K562 (cell line): ENCODE data around the gene KLF2. TPM values are rescaled to one million over a fixed set of nuclear protein-coding genes. Genes with fewer than 3 reads are reported as not detected.

Experiments used
- ATAC-seq: fragments of 200-7000 bp; cut with Tn5 transposase; 3 replicates; pipeline ENCODE4 v1.9.1; 2020; ENCODE audit warnings: moderate library complexity
- BruUV-seq: library from RNA; stranded (reverse); fragments of 400-500 nt; replicated peaks from 2 replicates; lab custom pipeline; 2021; lab: Mats Ljungman, UMichigan
- CTCF ChIA-PET: fragments of 300-600 bp; formaldehyde crosslinking; extraction: SDS; loops from one replicate; lab custom pipeline; 2021; ENCODE audit warnings: low intra/inter-chr PET ratio; lab: Yijun Ruan, JAX
- POLR2A ChIA-PET: fragments of 300-600, 350-650 bp; sonication (Branson Sonifier 250); formaldehyde crosslinking; extraction: SDS; loops from one replicate; lab custom pipeline; 2021; ENCODE audit warnings: antibody characterized with exemption, inconsistent platforms; lab: Yijun Ruan, JAX
- DNase-seq, 4 experiments: peaks; one replicate each; pipeline versions ENCODE4 v3.0.0 to v3.0.0-alpha.2; 2011 to 2018; ENCODE audit warnings: low spot score in 3 of 4, mixed read lengths in 3 of 4; ENCODE audit errors: extremely low read depth in 1 of 4
- FAIRE-seq: peaks from 2 replicates; lab custom pipeline; 2011; peaks lifted over from hg19 to GRCh38; lab: Jason Lieb, UNC
- H2AFZ ChIP-seq: 2 replicates; pipeline ENCODE4 v1.6.0; 2011; ENCODE audit warnings: low read depth, low read length, control low read depth, inconsistent platforms
- H3K27ac ChIP-seq: fragments of 200-600 bp; 3 replicates; pipeline ENCODE4 v1.8.0; 2011; ENCODE audit warnings: low read depth, mild to moderate bottlenecking, control low read depth, inconsistent platforms, low read length, moderate library complexity, mixed read lengths; ENCODE audit errors: extremely low read depth
- H3K27me3 ChIP-seq, 2 experiments: fragments of 300-600 bp in 1 of 2; 2 replicates in 1 of 2; 3 replicates in 1 of 2; pipeline versions ENCODE4 v1.6.0 to v1.8.0; 2011; ENCODE audit warnings: inconsistent platforms in 2 of 2, low read length in 2 of 2, mild to moderate bottlenecking in 1 of 2, mixed read lengths in 1 of 2, moderate library complexity in 1 of 2; ENCODE audit not compliant: control insufficient read depth in 2 of 2, insufficient read depth in 2 of 2
- H3K36me3 ChIP-seq: fragments of 300-600 bp; 3 replicates; pipeline ENCODE4 v1.8.0; 2011; ENCODE audit warnings: mild to moderate bottlenecking, low read length, inconsistent platforms; ENCODE audit not compliant: control insufficient read depth, insufficient read depth
- H3K4me1 ChIP-seq, 2 experiments: fragments of 200-600 bp in 1 of 2; replicated peaks in 1 of 2; 2 replicates in 1 of 2; 3 replicates in 1 of 2; pipeline versions ENCODE4 v1.5.1 to v1.8.0; 2011; ENCODE audit warnings: inconsistent platforms in 2 of 2, low read length in 2 of 2, mild to moderate bottlenecking in 1 of 2, mixed read lengths in 1 of 2, moderate library complexity in 1 of 2; ENCODE audit not compliant: control insufficient read depth in 2 of 2, insufficient read depth in 2 of 2
- H3K4me2 ChIP-seq: 2 replicates; pipeline ENCODE4 v1.6.1; 2011; ENCODE audit warnings: low read length, control low read depth, inconsistent platforms, mixed read lengths; ENCODE audit not compliant: insufficient read depth
- H3K4me3 ChIP-seq: fragments of 200-600 bp; sonication (generic), shearing (Covaris generic); 2 replicates; pipeline ENCODE4 v1.5.1; 2016; ENCODE audit warnings: control low read depth, inconsistent platforms
- H3K79me2 ChIP-seq: fragments of 200-600 bp; 3 replicates; pipeline ENCODE4 v1.8.0; 2011; ENCODE audit warnings: low read length, inconsistent platforms; ENCODE audit not compliant: control insufficient read depth, insufficient read depth
- H3K9ac ChIP-seq, 2 experiments: 2 replicates each; pipeline versions ENCODE4 v1.6.0 to v1.6.1; 2011; ENCODE audit warnings: low read depth in 2 of 2, low read length in 2 of 2, control low read depth in 1 of 2, inconsistent platforms in 1 of 2, mild to moderate bottlenecking in 1 of 2, mixed read lengths in 1 of 2; ENCODE audit not compliant: insufficient read depth in 1 of 2
- H3K9me1 ChIP-seq: one replicate; pipeline ENCODE4 v1.6.0; 2011; ENCODE audit warnings: inconsistent platforms, mild to moderate bottlenecking, low read length, moderate library complexity; ENCODE audit not compliant: control insufficient read depth, insufficient read depth
- H3K9me3 ChIP-seq: replicated peaks from 2 replicates; pipeline ENCODE4 v1.5.1; 2011; ENCODE audit warnings: low read depth, low read length, inconsistent platforms; ENCODE audit not compliant: control insufficient read depth, insufficient read depth
- H4K20me1 ChIP-seq: replicated peaks from 2 replicates; pipeline ENCODE4 v1.6.1; 2011; ENCODE audit warnings: low read length, inconsistent platforms, mixed read lengths; ENCODE audit not compliant: control insufficient read depth, insufficient read depth
- DMBX1 ChIP-seq: fragments of 250-450 bp; sonication (Bioruptor Pico); IDR thresholded peaks from 2 replicates; pipeline ENCODE4 v1.8.0; 2022; ENCODE audit warnings: inconsistent platforms, mild to moderate bottlenecking, moderate library complexity, borderline replicate concordance
- FOSL1 ChIP-seq: fragments of 200-800 bp; sonication (Bioruptor generic); conservative IDR thresholded peaks from 2 replicates; pipeline ENCODE4 v1.6.1; 2016; ENCODE audit warnings: missing genetic modification characterization, missing compliant biosample characterization
- JUND ChIP-seq, 2 experiments: IDR thresholded peaks; 2 replicates in 1 of 2; 3 replicates in 1 of 2; pipeline ENCODE4 v1.6.1; 2011; ENCODE audit warnings: borderline replicate concordance in 2 of 2, low read depth in 2 of 2, low read length in 2 of 2, improper control_type of control experiment in 1 of 2, missing biosample characterization in 1 of 2, missing genetic modification characterization in 1 of 2, missing genetic modification reagents in 1 of 2
- MTA2 ChIP-seq: fragments of 450-650 bp; IDR thresholded peaks from 2 replicates; pipeline ENCODE4 v1.6.1; 2016; ENCODE audit warnings: low read depth
- PCBP2 ChIP-seq: fragments of 200-400 bp; formaldehyde crosslinking; IDR thresholded peaks from 2 replicates; pipeline ENCODE4 v1.6.1; 2018; ENCODE audit warnings: low read length, low read depth, mild to moderate bottlenecking, moderate library complexity; ENCODE audit not compliant: poor library complexity, severe bottlenecking
- ZNF586 ChIP-seq: fragments of 450-650 bp; formaldehyde crosslinking; conservative IDR thresholded peaks from 2 replicates; pipeline ENCODE4 v1.4.0; 2020; ENCODE audit warnings: mild to moderate bottlenecking, moderate library complexity
- ZNF707 ChIP-seq: fragments of 250-450 bp; sonication (Bioruptor Pico); conservative IDR thresholded peaks from 2 replicates; pipeline ENCODE4 v1.8.0; 2022; ENCODE audit warnings: inconsistent platforms, mild to moderate bottlenecking, moderate library complexity
- WGBS: fragments of 100-300 bp; shearing (Covaris generic); methylation state at CpG from one replicate; pipeline ENCODE4 v1.1.6; 2016; ENCODE audit warnings: low coverage, mixed read lengths; ENCODE audit not compliant: insufficient coverage; ENCODE audit errors: missing lambda C conversion rate; 5-methylcytosine and 5-hydroxymethylcytosine counted together
- in situ Hi-C: fragments of 300-500 bp; cut with MboI; formaldehyde crosslinking; loops from 4 replicates; pipeline ENCODE4 v1.15.0; 2018; ENCODE audit warnings: inconsistent platforms, mixed read lengths
- intact Hi-C: fragments of 100-400 bp; cut with micrococcal nuclease; formaldehyde crosslinking; loops from 2 replicates; pipeline ENCODE4 v1.14.2; 2022
- polyA plus RNA-seq, 8 experiments: library from polyadenylated mRNA; depleted of rRNA in 4 of 8; stranded (reverse) in 5 of 8; unstranded in 3 of 8; fragments of >200 nt; fragmentation: Nextera tagmentation in 2 of 8; fragmentation: Illumina TruSeq in 1 of 8; extraction: Ambion mirVana in 2 of 8; extraction: Trizol in 1 of 8; gene quantifications; 2 replicates each; pipeline versions ENCODE4 v1.2.1 to v1.2.3, GENCODE V29; 2011 to 2014; ENCODE audit warnings: inconsistent platforms in 1 of 8, missing spikeins in 1 of 8
- total RNA-seq, 7 experiments: library from RNA; depleted of rRNA in 6 of 7; stranded (reverse); fragments of >200 nt in 6 of 7; fragmentation: Illumina TruSeq in 2 of 7; extraction: Trizol in 2 of 7; gene quantifications; 2 replicates each; pipeline versions ENCODE4 v1.2.1 to v1.2.3, GENCODE V29; 2011 to 2021; ENCODE audit warnings: low replicate concordance in 1 of 7
- TF ChIP-seq, protein P1 (sequence below): IDR thresholded peaks from 2 replicates; pipeline ENCODE4 v1.6.1; 2011; ENCODE audit warnings: borderline replicate concordance, low read depth, mild to moderate bottlenecking, moderate library complexity, low read length; ENCODE audit not compliant: insufficient read depth, poor library complexity, severe bottlenecking
- TF ChIP-seq, protein P2 (sequence below): fragments of 450-650 bp; IDR thresholded peaks from 2 replicates; pipeline ENCODE4 v1.6.1; 2016; ENCODE audit warnings: missing biosample characterization, missing genetic modification characterization
- TF ChIP-seq, protein P3 (sequence below): fragments of 450-650 bp; IDR thresholded peaks from 2 replicates; pipeline ENCODE4 v1.6.1; 2018; ENCODE audit not compliant: partially characterized antibody

KLF2 gene
- total and polyA plus RNA-seq, 9 of the 15 experiments (the other 6 are each of a cell fraction or from before 2014, with no cell fraction given), result 0.07 to 0.71 TPM; not detected in 7

DNA sequence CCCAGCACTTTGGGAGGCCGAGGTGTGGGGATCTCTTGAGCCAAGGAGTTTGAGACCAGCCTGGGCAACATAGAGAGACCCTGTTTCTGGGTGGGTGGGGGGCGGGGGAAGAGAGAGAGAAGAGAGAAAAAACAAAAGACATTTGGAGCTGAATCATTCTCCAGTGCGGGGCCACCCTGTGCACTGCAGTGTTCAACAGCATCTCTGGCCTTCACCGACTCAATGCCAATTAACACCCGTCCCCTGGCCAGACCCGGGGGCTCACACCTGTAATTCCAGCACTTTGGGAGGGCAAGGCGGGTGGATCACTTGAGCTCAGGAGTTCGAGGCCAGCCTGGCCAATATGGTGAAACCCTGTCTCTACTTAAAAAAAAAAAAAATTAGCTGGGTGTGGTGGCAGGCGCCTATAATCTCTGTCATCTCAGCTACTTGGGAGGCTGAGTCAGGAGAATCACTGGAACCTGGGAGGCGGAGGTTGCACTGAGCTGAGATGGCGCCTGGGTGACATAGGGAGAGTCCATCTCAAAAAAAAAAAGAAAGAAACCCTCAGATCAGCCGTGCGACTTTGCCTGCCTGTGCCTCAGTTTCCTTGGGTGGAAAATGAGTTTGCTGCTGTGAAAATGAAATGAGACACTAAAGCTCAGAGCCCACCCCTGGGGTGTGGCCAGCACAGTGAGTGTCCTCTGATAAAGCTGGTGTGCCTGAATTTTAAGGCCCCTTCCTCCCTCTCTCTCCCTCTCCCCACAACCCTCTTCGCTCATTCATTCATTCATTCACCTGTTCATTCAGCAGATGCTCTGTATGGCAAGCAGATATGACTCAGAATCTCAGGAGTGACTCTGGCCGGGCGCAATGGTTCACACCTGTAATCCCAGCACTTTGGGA, 6.4 kb downstream of the KLF2 start (continued):
- TF ChIP-seq, protein P1, sequence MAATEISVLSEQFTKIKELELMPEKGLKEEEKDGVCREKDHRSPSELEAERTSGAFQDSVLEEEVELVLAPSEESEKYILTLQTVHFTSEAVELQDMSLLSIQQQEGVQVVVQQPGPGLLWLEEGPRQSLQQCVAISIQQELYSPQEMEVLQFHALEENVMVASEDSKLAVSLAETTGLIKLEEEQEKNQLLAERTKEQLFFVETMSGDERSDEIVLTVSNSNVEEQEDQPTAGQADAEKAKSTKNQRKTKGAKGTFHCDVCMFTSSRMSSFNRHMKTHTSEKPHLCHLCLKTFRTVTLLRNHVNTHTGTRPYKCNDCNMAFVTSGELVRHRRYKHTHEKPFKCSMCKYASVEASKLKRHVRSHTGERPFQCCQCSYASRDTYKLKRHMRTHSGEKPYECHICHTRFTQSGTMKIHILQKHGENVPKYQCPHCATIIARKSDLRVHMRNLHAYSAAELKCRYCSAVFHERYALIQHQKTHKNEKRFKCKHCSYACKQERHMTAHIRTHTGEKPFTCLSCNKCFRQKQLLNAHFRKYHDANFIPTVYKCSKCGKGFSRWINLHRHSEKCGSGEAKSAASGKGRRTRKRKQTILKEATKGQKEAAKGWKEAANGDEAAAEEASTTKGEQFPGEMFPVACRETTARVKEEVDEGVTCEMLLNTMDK, result no peak
- TF ChIP-seq ZNF586 (no peak), FOSL1 (peak; percentile 32; the same call in 1 of the 2 replicates), JUND (IDR thresholded peaks at IDR 0.05; ENCODE audit: borderline replicate concordance, low read depth, low read length) (no peak), JUND (tag; IDR thresholded peaks at IDR 0.05; ENCODE audit: borderline replicate concordance, low read depth, low read length) (0 out of 3 replicates have a peak, but pooled peaks have one; percentile 5)

DNA sequence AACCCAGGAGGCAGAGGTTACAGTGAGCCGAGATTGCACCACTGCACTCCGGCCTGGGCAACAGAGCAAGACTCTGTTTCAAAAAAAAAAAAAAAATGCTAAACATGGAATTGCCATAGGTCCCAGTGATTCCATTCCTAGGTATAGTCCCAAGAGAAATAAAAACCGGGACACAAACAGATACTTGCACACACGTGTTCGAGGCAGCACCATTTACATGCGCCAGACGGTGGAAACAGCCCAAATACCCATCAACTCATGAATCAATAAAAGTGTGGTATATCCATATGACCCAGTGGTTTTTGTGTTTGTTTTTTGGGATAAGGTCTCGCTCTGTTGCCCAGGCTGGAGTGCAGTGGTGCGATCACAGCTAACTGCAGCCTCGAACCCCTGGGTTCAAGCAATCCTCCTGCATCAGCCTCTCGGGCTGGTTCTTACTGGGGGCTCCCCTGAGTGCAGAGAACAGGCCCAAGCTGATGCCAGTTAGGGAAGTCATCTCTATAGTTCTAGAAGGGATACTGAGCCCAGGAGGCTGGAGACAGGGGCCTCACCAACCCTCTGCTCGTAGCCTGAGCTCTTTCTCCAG, 8.5 kb downstream of the KLF2 start:
- intact Hi-C loops (no loop called here), in situ Hi-C loops (no loop called here)
- H3K4me3 ChIP-seq, result no peak overlapping the region
- ChIA-PET POLR2A (no interaction called here), CTCF (no interaction called here)
- FAIRE-seq (no peak), ATAC-seq (no peak), DNase-seq (no peak)
- H3K4me1 ChIP-seq, result peaks cover 8 to 17% of the 10 kb centered on the region in 2 experiments
- no peaks in the 10 kb centered on the region for H3K79me2 ChIP-seq
- H3K27ac ChIP-seq, result no peak overlapping the region
- H3K9me3 ChIP-seq, result no peaks in the 10 kb centered on the region
- no peaks in the 10 kb centered on the region for H3K9me1 ChIP-seq
- BruUV-seq, result no TSS peak
- no peak overlapping the region for H3K9ac ChIP-seq
- H4K20me1 ChIP-seq, result 0 out of 2 replicates have a peak, but pooled peaks cover 4% of the 10 kb centered on the region
- H3K36me3 ChIP-seq, result no peaks in the 10 kb centered on the region
- H3K4me2 ChIP-seq, result no peak overlapping the region
- peaks cover 4 to 22% of the 10 kb centered on the region in 2 experiments; a peak in 2 of 5 replicates for H3K27me3 ChIP-seq
- WGBS, result 10% methylated on average over 11 of the region's 12 CpGs
- no peak overlapping the region for H2AFZ ChIP-seq
- TF ChIP-seq, protein P2, sequence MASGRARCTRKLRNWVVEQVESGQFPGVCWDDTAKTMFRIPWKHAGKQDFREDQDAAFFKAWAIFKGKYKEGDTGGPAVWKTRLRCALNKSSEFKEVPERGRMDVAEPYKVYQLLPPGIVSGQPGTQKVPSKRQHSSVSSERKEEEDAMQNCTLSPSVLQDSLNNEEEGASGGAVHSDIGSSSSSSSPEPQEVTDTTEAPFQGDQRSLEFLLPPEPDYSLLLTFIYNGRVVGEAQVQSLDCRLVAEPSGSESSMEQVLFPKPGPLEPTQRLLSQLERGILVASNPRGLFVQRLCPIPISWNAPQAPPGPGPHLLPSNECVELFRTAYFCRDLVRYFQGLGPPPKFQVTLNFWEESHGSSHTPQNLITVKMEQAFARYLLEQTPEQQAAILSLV (tag), result no peak
- no peak for TF ChIP-seq PCBP2
- TF ChIP-seq DMBX1 (CRISPR knock-in tag), result no peak
- TF ChIP-seq MTA2, result no peak
- TF ChIP-seq, protein P3, sequence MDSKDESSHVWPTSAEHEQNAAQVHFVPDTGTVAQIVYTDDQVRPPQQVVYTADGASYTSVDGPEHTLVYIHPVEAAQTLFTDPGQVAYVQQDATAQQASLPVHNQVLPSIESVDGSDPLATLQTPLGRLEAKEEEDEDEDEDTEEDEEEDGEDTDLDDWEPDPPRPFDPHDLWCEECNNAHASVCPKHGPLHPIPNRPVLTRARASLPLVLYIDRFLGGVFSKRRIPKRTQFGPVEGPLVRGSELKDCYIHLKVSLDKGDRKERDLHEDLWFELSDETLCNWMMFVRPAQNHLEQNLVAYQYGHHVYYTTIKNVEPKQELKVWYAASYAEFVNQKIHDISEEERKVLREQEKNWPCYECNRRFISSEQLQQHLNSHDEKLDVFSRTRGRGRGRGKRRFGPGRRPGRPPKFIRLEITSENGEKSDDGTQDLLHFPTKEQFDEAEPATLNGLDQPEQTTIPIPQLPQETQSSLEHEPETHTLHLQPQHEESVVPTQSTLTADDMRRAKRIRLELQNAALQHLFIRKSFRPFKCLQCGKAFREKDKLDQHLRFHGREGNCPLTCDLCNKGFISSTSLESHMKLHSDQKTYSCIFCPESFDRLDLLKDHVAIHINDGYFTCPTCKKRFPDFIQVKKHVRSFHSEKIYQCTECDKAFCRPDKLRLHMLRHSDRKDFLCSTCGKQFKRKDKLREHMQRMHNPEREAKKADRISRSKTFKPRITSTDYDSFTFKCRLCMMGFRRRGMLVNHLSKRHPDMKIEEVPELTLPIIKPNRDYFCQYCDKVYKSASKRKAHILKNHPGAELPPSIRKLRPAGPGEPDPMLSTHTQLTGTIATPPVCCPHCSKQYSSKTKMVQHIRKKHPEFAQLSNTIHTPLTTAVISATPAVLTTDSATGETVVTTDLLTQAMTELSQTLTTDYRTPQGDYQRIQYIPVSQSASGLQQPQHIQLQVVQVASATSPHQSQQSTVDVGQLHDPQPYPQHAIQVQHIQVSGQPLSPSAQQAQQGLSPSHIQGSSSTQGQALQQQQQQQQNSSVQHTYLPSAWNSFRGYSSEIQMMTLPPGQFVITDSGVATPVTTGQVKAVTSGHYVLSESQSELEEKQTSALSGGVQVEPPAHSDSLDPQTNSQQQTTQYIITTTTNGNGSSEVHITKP, result no peak
- TF ChIP-seq ZNF707 (CRISPR knock-in tag), result no peak
